HFF-Myc (cell line): ENCODE data around the gene TRPM1.

ENCODE experiments used
- DNase-seq: peaks from one replicate; pipeline ENCODE4 v3.0.0-alpha.2; 2011; ENCODE audit warnings: low read depth; ENCODE audit errors: extremely low read depth
- H3K4me3 ChIP-seq: replicated peaks from 2 replicates; pipeline ENCODE4 v1.5.1; 2011; ENCODE audit warnings: low read depth, mild to moderate bottlenecking, control low read depth, low read length
- CTCF ChIP-seq: IDR thresholded peaks from 2 replicates; pipeline ENCODE4 v1.5.1; 2012; ENCODE audit warnings: mild to moderate bottlenecking, low read depth, low read length, control low read depth; ENCODE audit errors: missing control alignments

Gene TRPM1

GRCh38 chr15:30956216-30957124 is 145.1 kb downstream of the TRPM1 start:
- H3K4me3 ChIP-seq = no peak overlapping the region
- DNase-seq = no peak
- no peak for TF ChIP-seq CTCF

- H3K4me3 ChIP-seq = no peak overlapping the region
- DNase-seq = no peak
- TF ChIP-seq CTCF = no peak
These were observed 146.9 kb downstream of the TRPM1 start for GRCh38 chr15:30954674-30955073.

- DNase-seq = peak; percentile 91
- no peak overlapping the region for H3K4me3 ChIP-seq
- no peak for TF ChIP-seq CTCF
These were observed 147.7 kb downstream of the TRPM1 start for GRCh38 chr15:30953731-30954378.

DNA sequence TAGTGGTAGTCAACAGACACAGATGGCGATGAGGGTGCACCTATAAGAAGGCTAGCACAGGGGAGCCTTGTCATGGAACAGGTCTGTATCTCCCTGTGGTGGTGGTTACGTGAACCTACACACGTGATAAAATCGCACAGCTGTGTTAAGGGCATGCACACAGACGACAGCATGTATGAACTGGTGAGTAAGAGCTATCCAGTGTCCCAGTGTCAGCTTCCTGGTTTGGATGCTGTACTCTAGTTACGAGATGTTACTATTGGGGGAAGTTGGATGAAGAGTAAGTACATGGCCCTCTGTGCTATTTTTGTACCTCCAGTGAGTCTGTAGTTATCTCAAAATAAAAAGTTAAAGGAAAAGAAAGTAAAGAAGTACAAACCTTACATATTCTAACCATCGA is 148.3 kb downstream of the TRPM1 start:
- no peak overlapping the region for H3K4me3 ChIP-seq
- no peak for TF ChIP-seq CTCF
- no peak for DNase-seq
